H1 (cell line): ENCODE results near the gene MGRN1. TPM values are rescaled to one million over a fixed set of nuclear protein-coding genes. Genes with fewer than 3 reads are reported as not detected.

ENCODE experiments used
- CTCF ChIA-PET: fragments of 300-600 bp; sonication (Branson Sonifier 250); formaldehyde crosslinking; loops from one replicate; lab custom pipeline; 2021; ENCODE audit not compliant: partially characterized antibody; lab: Charles Lee
- POLR2A ChIA-PET: fragments of 300-600 bp; sonication (Branson Sonifier 250); formaldehyde crosslinking; loops from one replicate; lab custom pipeline; 2021; ENCODE audit warnings: inconsistent platforms; ENCODE audit not compliant: partially characterized antibody; lab: Charles Lee
- DNase-seq, 2 experiments: peaks; one replicate each; pipeline versions ENCODE4 v3.0.0 to v3.0.0-alpha.2; 2010 to 2022; ENCODE audit warnings: low spot score in 2 of 2, low read depth in 1 of 2, mixed read lengths in 1 of 2
- FAIRE-seq: peaks from 2 replicates; lab custom pipeline; 2011; peaks lifted over from hg19 to GRCh38; lab: Jason Lieb, UNC
- H2AFZ ChIP-seq: 2 replicates; pipeline ENCODE4 v1.8.1; 2012; ENCODE audit warnings: low read length, inconsistent platforms
- H2AK5ac ChIP-seq: 2 replicates; pipeline ENCODE4 v1.6.1; 2013; ENCODE audit warnings: low read depth, low read length
- H2BK120ac ChIP-seq: replicated peaks from 2 replicates; pipeline ENCODE3; 2013; ENCODE audit warnings: low read depth, low read length, inconsistent platforms
- H2BK12ac ChIP-seq: 2 replicates; pipeline ENCODE4 v1.6.1; 2013; ENCODE audit warnings: low read depth, low read length
- H2BK15ac ChIP-seq: 2 replicates; pipeline ENCODE4 v1.6.1; 2013; ENCODE audit warnings: low read length
- H2BK20ac ChIP-seq: 2 replicates; pipeline ENCODE4 v1.6.1; 2013; ENCODE audit warnings: low read length
- H2BK5ac ChIP-seq: 2 replicates; pipeline ENCODE4 v1.6.1; 2013; ENCODE audit warnings: low read depth, low read length
- H3K14ac ChIP-seq: 2 replicates; pipeline ENCODE4 v1.6.1; 2013; ENCODE audit warnings: inconsistent platforms; ENCODE audit not compliant: insufficient read length
- H3K18ac ChIP-seq: 2 replicates; pipeline ENCODE4 v1.6.1; 2013; ENCODE audit warnings: low read length; ENCODE audit errors: extremely low read depth
- H3K23ac ChIP-seq: 2 replicates; pipeline ENCODE4 v1.6.1; 2013; ENCODE audit warnings: inconsistent platforms; ENCODE audit not compliant: insufficient read length
- H3K23me2 ChIP-seq: 2 replicates; pipeline ENCODE4 v1.6.1; 2013; ENCODE audit warnings: low read depth, low read length
- H3K27ac ChIP-seq: 2 replicates; pipeline ENCODE4 v1.6.1; 2011; ENCODE audit warnings: low read depth, low read length, inconsistent platforms
- H3K27me3 ChIP-seq, 4 experiments: replicated peaks in 1 of 4; 1 replicate in 1 of 4; 2 replicates in 3 of 4; pipeline versions ENCODE4 v1.6.1 to v1.8.1; 2011 to 2013; ENCODE audit warnings: low read length in 3 of 4, mild to moderate bottlenecking in 3 of 4, inconsistent platforms in 2 of 4, mixed read lengths in 2 of 4, moderate library complexity in 1 of 4; ENCODE audit not compliant: control insufficient read depth in 3 of 4, insufficient read depth in 3 of 4; ENCODE audit errors: extremely low read depth in 1 of 4
- H3K36me3 ChIP-seq, 4 experiments: 2 replicates each; pipeline versions ENCODE4 v1.6.1 to v1.8.1; 2011 to 2013; ENCODE audit warnings: mild to moderate bottlenecking in 4 of 4, low read length in 3 of 4, moderate library complexity in 2 of 4, control low read depth in 1 of 4, inconsistent platforms in 1 of 4; ENCODE audit not compliant: insufficient read depth in 4 of 4, control insufficient read depth in 2 of 4
- H3K4ac ChIP-seq: replicated peaks from 2 replicates; pipeline ENCODE3; 2013; ENCODE audit warnings: low read length, low read depth, mixed read lengths, inconsistent platforms; ENCODE audit not compliant: insufficient read length
- H3K4me1 ChIP-seq, 4 experiments: replicated peaks in 1 of 4; 1 replicate in 1 of 4; 2 replicates in 3 of 4; pipeline versions ENCODE4 v1.6.1 to v1.8.1; 2011 to 2013; ENCODE audit warnings: low read length in 3 of 4, inconsistent platforms in 2 of 4, mixed read lengths in 1 of 4; ENCODE audit not compliant: insufficient read depth in 4 of 4, control insufficient read depth in 3 of 4
- H3K4me2 ChIP-seq, 2 experiments: 2 replicates each; pipeline versions ENCODE4 v1.6.1 to v1.8.1; 2011 to 2013; ENCODE audit warnings: low read depth in 2 of 2, low read length in 2 of 2, control low read depth in 1 of 2, inconsistent platforms in 1 of 2, mild to moderate bottlenecking in 1 of 2; ENCODE audit not compliant: insufficient read depth in 1 of 2
- H3K4me3 ChIP-seq, 4 experiments: fragments of 200-600, 300-600 bp in 1 of 4; sonication (generic), shearing (Covaris generic), sonication (Bioruptor Twin) in 1 of 4; 2 replicates each; pipeline versions ENCODE4 v1.5.1 to v1.8.1; 2011 to 2016; ENCODE audit warnings: low read length in 4 of 4, low read depth in 3 of 4, control low read depth in 2 of 4, inconsistent platforms in 2 of 4, mild to moderate bottlenecking in 2 of 4, mixed read lengths in 1 of 4, moderate library complexity in 1 of 4; ENCODE audit not compliant: insufficient read depth in 2 of 4; ENCODE audit errors: extremely low read depth in 1 of 4
- H3K56ac ChIP-seq: replicated peaks from 2 replicates; pipeline ENCODE3; 2013; ENCODE audit warnings: low read depth, mild to moderate bottlenecking, mixed read lengths, low read length, inconsistent platforms; ENCODE audit not compliant: insufficient read length
- H3K79me1 ChIP-seq: 2 replicates; pipeline ENCODE4 v1.6.1; 2013; ENCODE audit warnings: low read depth, low read length, control low read depth
- H3K79me2 ChIP-seq, 2 experiments: 2 replicates each; pipeline versions ENCODE4 v1.6.1 to v1.8.1; 2012 to 2013; ENCODE audit warnings: low read length in 2 of 2, mild to moderate bottlenecking in 2 of 2, inconsistent platforms in 1 of 2; ENCODE audit not compliant: insufficient read depth in 2 of 2, control insufficient read depth in 1 of 2
- H3K9ac ChIP-seq, 4 experiments: replicated peaks in 1 of 4; 1 replicate in 1 of 4; 2 replicates in 3 of 4; pipeline versions ENCODE4 v1.6.1 to v1.8.1; 2011 to 2013; ENCODE audit warnings: low read depth in 3 of 4, low read length in 3 of 4, control low read depth in 2 of 4, mild to moderate bottlenecking in 2 of 4, moderate library complexity in 2 of 4, inconsistent platforms in 1 of 4; ENCODE audit errors: extremely low read depth in 1 of 4
- H3K9me3 ChIP-seq, 2 experiments: 2 replicates each; pipeline versions ENCODE4 v1.6.1 to v1.8.1; 2012 to 2013; ENCODE audit warnings: mild to moderate bottlenecking in 2 of 2, moderate library complexity in 2 of 2, control low read depth in 1 of 2, inconsistent platforms in 1 of 2, low read depth in 1 of 2, low read length in 1 of 2, mixed read lengths in 1 of 2; ENCODE audit not compliant: insufficient read depth in 2 of 2
- H4K20me1 ChIP-seq, 2 experiments: replicated peaks in 1 of 2; 2 replicates each; pipeline versions ENCODE3 to v1.8.1; 2011 to 2013; ENCODE audit warnings: inconsistent platforms in 2 of 2, low read length in 2 of 2, mild to moderate bottlenecking in 1 of 2; ENCODE audit not compliant: insufficient read depth in 2 of 2, control insufficient read depth in 1 of 2
- H4K5ac ChIP-seq: 2 replicates; pipeline ENCODE4 v1.6.1; 2013; ENCODE audit warnings: low read length, low read depth, mixed read lengths, inconsistent platforms; ENCODE audit not compliant: insufficient read length
- H4K8ac ChIP-seq: 2 replicates; pipeline ENCODE4 v1.8.0; 2013; ENCODE audit warnings: mild to moderate bottlenecking, moderate library complexity, low read length, inconsistent platforms; ENCODE audit not compliant: insufficient read depth; ENCODE audit errors: extremely low read depth
- H4K91ac ChIP-seq: replicated peaks from 2 replicates; pipeline ENCODE3; 2013; ENCODE audit warnings: low read length, mixed read lengths, inconsistent platforms; ENCODE audit not compliant: insufficient read length
- CEBPB ChIP-seq: IDR thresholded peaks from 2 replicates; pipeline ENCODE4 v1.6.1; 2012; ENCODE audit warnings: low read depth, low read length
- CHD2 ChIP-seq: IDR thresholded peaks from 2 replicates; pipeline ENCODE4 v1.6.1; 2012; ENCODE audit warnings: low read length, improper control_type of control experiment
- CTCF ChIP-seq, 3 experiments: IDR thresholded peaks; 1 replicate in 2 of 3; 2 replicates in 1 of 3; pipeline versions ENCODE4 v1.5.1 to v1.6.1; 2011; ENCODE audit warnings: low read length in 3 of 3, mild to moderate bottlenecking in 3 of 3, inconsistent platforms in 2 of 3, low read depth in 1 of 3, moderate library complexity in 1 of 3; ENCODE audit not compliant: insufficient read depth in 1 of 3; ENCODE audit errors: control extremely low read depth in 1 of 3
- GTF2F1 ChIP-seq: IDR thresholded peaks from 2 replicates; pipeline ENCODE4 v1.6.1; 2012; ENCODE audit warnings: low read depth, low read length, improper control_type of control experiment, borderline replicate concordance
- JUN ChIP-seq: IDR thresholded peaks from 2 replicates; pipeline ENCODE4 v1.6.1; 2011; ENCODE audit warnings: low read depth, mild to moderate bottlenecking, improper control_type of control experiment, low read length
- KDM4A ChIP-seq: IDR thresholded peaks from one replicate; pipeline ENCODE4 v1.7.1; 2012; ENCODE audit warnings: low read depth, mild to moderate bottlenecking, moderate library complexity, low read length, inconsistent platforms; ENCODE audit not compliant: severe bottlenecking
- POU5F1 ChIP-seq: IDR thresholded peaks from 2 replicates; pipeline ENCODE4 v1.6.1; 2011; ENCODE audit warnings: low read depth, mild to moderate bottlenecking, low read length, moderate library complexity
- SIRT6 ChIP-seq: IDR thresholded peaks from one replicate; pipeline ENCODE4 v1.7.1; 2012; ENCODE audit warnings: low read length, inconsistent platforms
- TEAD4 ChIP-seq: IDR thresholded peaks from 2 replicates; pipeline ENCODE4 v1.6.1; 2012; ENCODE audit warnings: low read depth, low read length, inconsistent platforms, mixed read lengths
- YY1 ChIP-seq: IDR thresholded peaks from 2 replicates; pipeline ENCODE4 v1.6.1; 2011; ENCODE audit warnings: low read depth, mild to moderate bottlenecking, low read length
- ZNF274 ChIP-seq: IDR thresholded peaks from 2 replicates; pipeline ENCODE4 v1.7.0; 2012; ENCODE audit warnings: low read length, borderline replicate concordance; ENCODE audit errors: extremely low read depth
- WGBS, 2 experiments: shearing (Covaris generic) in 1 of 2; methylation state at CpG; one replicate each; pipeline versions ENCODE4 v1.1.6 to v1.1.7; 2013 to 2015; ENCODE audit warnings: low lambda C conversion rate in 2 of 2, mixed read lengths in 2 of 2, inconsistent platforms in 1 of 2, low coverage in 1 of 2, missing lambda C conversion rate in 1 of 2; ENCODE audit not compliant: insufficient replicate concordance in 2 of 2, insufficient coverage in 1 of 2, insufficient read length in 1 of 2; ENCODE audit errors: extremely low coverage in 1 of 2, missing lambda C conversion rate in 1 of 2; 5-methylcytosine and 5-hydroxymethylcytosine counted together
- polyA plus RNA-seq, 7 experiments: library from polyadenylated mRNA; depleted of rRNA in 3 of 7; stranded (reverse) in 5 of 7; unstranded in 2 of 7; fragments of >200 nt in 5 of 7; fragments of 200-250 nt in 2 of 7; gene quantifications; 1 replicate in 5 of 7; 2 replicates in 1 of 7; 4 replicates in 1 of 7; pipeline versions ENCODE4 v1.2.1 to v1.2.3, GENCODE V29; 2011 to 2013; ENCODE audit warnings: missing spikeins in 2 of 7, mixed read lengths in 2 of 7
- total RNA-seq: library from RNA; stranded (reverse); fragmentation: NEBNext Ultra II Directional; extraction: Animal tissue kit (Norgen Biotek cat#: 25700); gene quantifications from 2 replicates; pipeline ENCODE4 v1.2.1, GENCODE V29; 2021

The MGRN1 gene
- total and polyA plus RNA-seq, 2 of the 8 experiments (the other 6 are each of a cell fraction or from before 2014, with no cell fraction given), result 15.0 to 82.3 TPM

GRCh38 chr16:4597174-4597573, 27.5 kb upstream of the MGRN1 start:
- FAIRE-seq, result no peak
- H3K79me2 ChIP-seq, result no peaks in the 10 kb centered on the region
- no peak for DNase-seq
- H3K56ac ChIP-seq, result no peak overlapping the region
- no peak overlapping the region for H3K4me3 ChIP-seq
- H3K23ac ChIP-seq, result no peak overlapping the region
- H3K79me1 ChIP-seq, result no peaks in the 10 kb centered on the region
- H2AFZ ChIP-seq, result no peak overlapping the region
- peaks cover 0 to 26% (median 12%) of the 10 kb centered on the region in 4 experiments; a peak in 6 of 7 replicates for H3K4me1 ChIP-seq
- WGBS, 2 experiments, result 86% methylated on average over 9 of the region's 9 CpGs; no CpG with 5 or more reads in 1 of the 2 experiments
- no peak overlapping the region for H3K4me2 ChIP-seq
- no peaks in the 10 kb centered on the region for H4K20me1 ChIP-seq
- H3K27me3 ChIP-seq, result no peaks in the 10 kb centered on the region; a peak in 1 of 7 replicates
- no peak overlapping the region for H3K9ac ChIP-seq
- H2BK15ac ChIP-seq, result 0 out of 2 replicates have a peak overlapping the region, but pooled peaks have one; percentile 16
- 0 out of 2 replicates have a peak overlapping the region, but pooled peaks have one; percentile 31 for H2BK12ac ChIP-seq
- no peaks in the 10 kb centered on the region for H3K23me2 ChIP-seq
- no peak overlapping the region for H2BK120ac ChIP-seq
- H3K9me3 ChIP-seq, result no peaks in the 10 kb centered on the region
- no peak overlapping the region for H2AK5ac ChIP-seq
- no peak overlapping the region for H2BK5ac ChIP-seq
- no peak overlapping the region for H3K27ac ChIP-seq
- H4K91ac ChIP-seq, result no peak overlapping the region
- no peak overlapping the region for H4K8ac ChIP-seq
- no peak overlapping the region for H2BK20ac ChIP-seq
- no peak overlapping the region for H3K18ac ChIP-seq
- H3K4ac ChIP-seq, result no peak overlapping the region
- ChIA-PET POLR2A (interaction anchor here (1.1 to 12.8 kb wide), 3 partner anchors 15 to 107 kb away, joined by 3 to 126 read pairs (median 3); partner anchors contain the start of genes CDIP1 and UBALD1), CTCF (interaction anchor here (0.7 to 8.1 kb wide), 10 partner anchors 13 to 88 kb away, joined by 3 to 65 read pairs (median 4); partner anchors contain the start of gene MGRN1)
- no peak overlapping the region for H3K14ac ChIP-seq
- H3K36me3 ChIP-seq, result no peaks in the 10 kb centered on the region
- no peak overlapping the region for H4K5ac ChIP-seq
- TF ChIP-seq YY1 (no peak), CHD2 (no peak), KDM4A (no peak), TEAD4 (no peak), CEBPB (no peak), JUN (no peak), GTF2F1 (no peak), POU5F1 (no peak), SIRT6 (no peak), CTCF (IDR thresholded peaks at IDR 0.05; ENCODE audit: control extremely low read depth in 1 of 3, insufficient read depth in 1 of 3, low read depth in 1 of 3, low read length in 3 of 3) (no peak), ZNF274 (no peak)
